Hippocampal formation (tissue), 2 donors: Measurements from ENCODE around the gene FLYWCH2.
"Not testable (repeated sequence)": the region's sequence is repeated elsewhere in the genome, so short reads cannot be mapped to it uniquely, and the experiment has no call there.

Experiments used
- DNase-seq, 2 donors: peaks; one replicate each; lab custom pipeline; 2025; lab: John Stamatoyannopoulos, UW

Gene FLYWCH2

GRCh38 chr16:2912330-2913199 lies 29.6 kb downstream of the FLYWCH2 start:
- peak in 1 of 2 donors; percentile 24 for DNase-seq

- DNase-seq = no peak
Measured at GRCh38 chr16:2913603-2914002, 30.6 kb downstream of the FLYWCH2 start.

- DNase-seq = no peak
Measured at GRCh38 chr16:2914233-2914632, 31.2 kb downstream of the FLYWCH2 start.

- no peak for DNase-seq
Measured at GRCh38 chr16:2915196-2915929, 32.3 kb downstream of the FLYWCH2 start.

GRCh38 chr16:2919511-2920255 lies 36.7 kb downstream of the FLYWCH2 start:
- DNase-seq = peak; percentile 22 to 59

- no peak for DNase-seq
Measured at GRCh38 chr16:2923481-2923880, 40.5 kb downstream of the FLYWCH2 start.

- no peak for DNase-seq
Measured at GRCh38 chr16:2924901-2925755, 42.1 kb downstream of the FLYWCH2 start.

GRCh38 chr16:2925951-2926649 lies 43.1 kb downstream of the FLYWCH2 start:
- DNase-seq = no peak

GRCh38 chr16:2926650-2926999 lies 43.6 kb downstream of the FLYWCH2 start:
- DNase-seq = no peak

- peak; percentile 64 to 72 for DNase-seq
Measured at GRCh38 chr16:2927010-2927646, 44.1 kb downstream of the FLYWCH2 start.

GRCh38 chr16:2928151-2928550 lies 45.1 kb downstream of the FLYWCH2 start:
- not testable (repeated sequence) for DNase-seq

- DNase-seq = no peak
Measured at GRCh38 chr16:2928796-2929195, 45.8 kb downstream of the FLYWCH2 start.

- no peak for DNase-seq
Measured at GRCh38 chr16:2929693-2930092, 46.7 kb downstream of the FLYWCH2 start.

GRCh38 chr16:2930236-2930635 lies 47.2 kb downstream of the FLYWCH2 start:
- no peak for DNase-seq

GRCh38 chr16:2931231-2931914 lies 48.4 kb downstream of the FLYWCH2 start:
- DNase-seq = not testable (repeated sequence)

- no peak for DNase-seq
Measured at GRCh38 chr16:2933136-2933535, 50.1 kb downstream of the FLYWCH2 start.

- DNase-seq = no peak
Measured at GRCh38 chr16:2933701-2934100, 50.7 kb downstream of the FLYWCH2 start.

- DNase-seq = no peak
Measured at GRCh38 chr16:2934450-2934849, 51.4 kb downstream of the FLYWCH2 start.

GRCh38 chr16:2936436-2937011 lies 53.5 kb downstream of the FLYWCH2 start:
- DNase-seq = no peak
